SK-N-SH (cell line): Measurements from ENCODE around the gene CTBP2. TPM values are rescaled to one million over a fixed set of nuclear protein-coding genes. Genes with fewer than 3 reads are reported as not detected.

Source experiments
- CTCF ChIA-PET: fragments of 300-600, 350-600 bp; formaldehyde crosslinking; extraction: SDS; loops from one replicate; lab custom pipeline; 2021; lab: Yijun Ruan, JAX
- POLR2A ChIA-PET: fragments of 350-600 bp; sonication (Branson Sonifier 250); formaldehyde crosslinking; extraction: SDS; loops from one replicate; lab custom pipeline; 2020; ENCODE audit warnings: antibody characterized with exemption, inconsistent platforms; lab: Yijun Ruan, JAX
- DNase-seq: peaks from one replicate; pipeline ENCODE4 v3.0.0; 2012
- H2AFZ ChIP-seq: fragments of 200-600 bp; sonication (generic); 2 replicates; pipeline ENCODE4 v1.8.1; 2016; ENCODE audit warnings: antibody characterized with exemption, mild to moderate bottlenecking, low read depth
- H3F3A ChIP-seq: fragments of 200-600 bp; sonication (generic); replicated peaks from 2 replicates; pipeline ENCODE3; 2016; ENCODE audit warnings: antibody characterized with exemption, mild to moderate bottlenecking; ENCODE audit not compliant: insufficient read depth
- H3K27ac ChIP-seq, 2 experiments: fragments of 200-500 bp in 1 of 2; fragments of 200-600 bp in 1 of 2; sonication (Bioruptor generic) in 1 of 2; sonication (generic), shearing (Covaris generic) in 1 of 2; 2 replicates each; pipeline versions ENCODE4 v1.5.1 to v1.6.1; 2014 to 2016; ENCODE audit warnings: low read depth in 2 of 2, inconsistent platforms in 1 of 2, low read length in 1 of 2, mild to moderate bottlenecking in 1 of 2, mixed read lengths in 1 of 2
- H3K27me3 ChIP-seq: fragments of 200-600 bp; sonication (generic), shearing (Covaris generic); 2 replicates; pipeline ENCODE4 v1.6.1; 2016; ENCODE audit warnings: mixed run types; ENCODE audit not compliant: insufficient read depth
- H3K36me3 ChIP-seq, 2 experiments: fragments of 200-500 bp in 1 of 2; fragments of 200-600 bp in 1 of 2; sonication (Bioruptor generic) in 1 of 2; sonication (generic) in 1 of 2; replicated peaks in 1 of 2; 2 replicates each; pipeline versions ENCODE3 to v1.5.1; 2014 to 2016; ENCODE audit warnings: low read length in 1 of 2, mild to moderate bottlenecking in 1 of 2; ENCODE audit not compliant: insufficient read depth in 2 of 2, control insufficient read depth in 1 of 2
- H3K4me1 ChIP-seq, 2 experiments: fragments of 200-500 bp in 1 of 2; fragments of 200-600 bp in 1 of 2; sonication (Bioruptor generic) in 1 of 2; sonication (generic), shearing (Covaris generic) in 1 of 2; 2 replicates each; pipeline versions ENCODE4 v1.5.1 to v1.6.1; 2014 to 2016; ENCODE audit warnings: low read depth in 1 of 2, low read length in 1 of 2, mixed run types in 1 of 2; ENCODE audit not compliant: insufficient read depth in 2 of 2, control insufficient read depth in 1 of 2
- H3K4me2 ChIP-seq: fragments of 200-600 bp; sonication (generic), shearing (Covaris generic); 2 replicates; pipeline ENCODE4 v1.6.1; 2017; ENCODE audit warnings: mixed run types
- H3K4me3 ChIP-seq, 2 experiments: fragments of 200-500 bp in 1 of 2; fragments of 200-600 bp in 1 of 2; sonication (Bioruptor generic) in 1 of 2; sonication (generic), shearing (Covaris generic) in 1 of 2; 2 replicates each; pipeline versions ENCODE4 v1.5.1 to v1.8.1; 2014 to 2016; ENCODE audit warnings: low read depth in 2 of 2, inconsistent platforms in 1 of 2, low read length in 1 of 2, mild to moderate bottlenecking in 1 of 2, mixed read lengths in 1 of 2, moderate library complexity in 1 of 2
- H3K79me2 ChIP-seq: fragments of 200-600 bp; sonication (generic); 2 replicates; pipeline ENCODE4 v1.8.1; 2017; ENCODE audit warnings: mild to moderate bottlenecking; ENCODE audit not compliant: insufficient read depth
- H3K9ac ChIP-seq: fragments of 200-600 bp; sonication (generic); 2 replicates; pipeline ENCODE4 v1.6.1; 2017; ENCODE audit warnings: mixed run types
- H3K9me2 ChIP-seq: fragments of 200-600 bp; sonication (generic); 2 replicates; pipeline ENCODE4 v1.6.1; 2017; ENCODE audit warnings: mixed run types
- H3K9me3 ChIP-seq: fragments of 200-600 bp; sonication (generic); 2 replicates; pipeline ENCODE4 v1.6.1; 2017; ENCODE audit warnings: mixed run types, mild to moderate bottlenecking, moderate library complexity
- H4K20me1 ChIP-seq: fragments of 200-600 bp; sonication (generic); 2 replicates; pipeline ENCODE4 v1.6.1; 2017; ENCODE audit warnings: mild to moderate bottlenecking, mixed run types; ENCODE audit not compliant: insufficient read depth
- ELF1 ChIP-seq: IDR thresholded peaks from 2 replicates; pipeline ENCODE4 v1.4.0; 2012
- FOSL2 ChIP-seq: IDR thresholded peaks from 2 replicates; pipeline ENCODE4 v1.4.0; 2012; ENCODE audit warnings: low read depth, mild to moderate bottlenecking, moderate library complexity, borderline replicate concordance
- FOXM1 ChIP-seq: IDR thresholded peaks from 2 replicates; pipeline ENCODE4 v1.4.0; 2012; ENCODE audit warnings: low read depth, mild to moderate bottlenecking
- GATA2 ChIP-seq: sonication (generic); formaldehyde crosslinking; IDR thresholded peaks from 2 replicates; pipeline ENCODE4 v1.5.0; 2020; ENCODE audit warnings: mild to moderate bottlenecking, missing genetic modification reagents
- NFIC ChIP-seq: IDR thresholded peaks from 2 replicates; pipeline ENCODE4 v1.4.0; 2012; ENCODE audit warnings: borderline replicate concordance
- RCOR1 ChIP-seq: fragments of 150-350 bp; IDR thresholded peaks from 2 replicates; pipeline ENCODE4 v1.6.1; 2017; ENCODE audit warnings: antibody characterized with exemption, low read length
- REST ChIP-seq: IDR thresholded peaks from 2 replicates; pipeline ENCODE4 v1.6.1; 2012; ENCODE audit warnings: mild to moderate bottlenecking, low read depth, low read length, moderate library complexity
- TEAD4 ChIP-seq: IDR thresholded peaks from 2 replicates; pipeline ENCODE4 v1.4.0; 2012; ENCODE audit warnings: mild to moderate bottlenecking, borderline replicate concordance; ENCODE audit not compliant: insufficient read depth
- WGBS: methylation state at CpG from one replicate; pipeline ENCODE4 v1.1.6; 2017; ENCODE audit warnings: low lambda C conversion rate; 5-methylcytosine and 5-hydroxymethylcytosine counted together
- polyA plus RNA-seq, 3 experiments: library from polyadenylated mRNA; depleted of rRNA; stranded (reverse); fragments of >200 nt; gene quantifications; 2 replicates each; pipeline ENCODE4 v1.2.3, GENCODE V29; 2012
- TF ChIP-seq, protein P1 (sequence below): fragments of 200-600 bp; sonication (generic); IDR thresholded peaks from 2 replicates; pipeline ENCODE4 v1.6.1; 2017; ENCODE audit warnings: antibody characterized with exemption, mild to moderate bottlenecking, moderate library complexity
- TF ChIP-seq, protein P2 (sequence below): fragments of 150-350 bp; IDR thresholded peaks from 2 replicates; pipeline ENCODE4 v1.6.1; 2016; ENCODE audit warnings: mild to moderate bottlenecking, low read depth, low read length
- TF ChIP-seq, protein P3 (sequence below): IDR thresholded peaks from 2 replicates; pipeline ENCODE4; 2012

CTBP2 gene
- polyA plus RNA-seq, 1 of the 3 experiments (the other 2 are of a cell fraction) = 69.7 TPM

DNA sequence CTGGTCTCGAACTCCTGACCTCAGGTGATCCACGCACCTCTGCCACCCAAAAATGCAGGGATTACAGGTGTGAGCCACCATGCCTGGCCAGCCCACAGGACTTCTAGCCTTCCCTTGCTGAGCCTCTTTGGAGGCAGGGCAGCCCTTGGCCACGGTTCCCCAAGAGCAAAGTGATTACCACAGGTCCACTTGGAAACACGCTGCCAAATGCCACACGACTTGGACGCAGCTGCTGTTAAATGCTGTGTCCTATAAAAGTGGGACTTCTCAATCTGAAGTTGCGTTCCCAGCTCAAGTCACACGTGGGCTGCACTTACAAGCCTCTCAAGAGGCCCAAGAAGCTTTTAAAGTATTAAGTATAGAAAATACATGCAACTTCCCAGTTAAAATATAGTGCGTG is 30.1 kb downstream of the CTBP2 start:
- WGBS = 95% methylated on average over 9 of the region's 9 CpGs
- H3K4me2 ChIP-seq = no peak overlapping the region
- DNase-seq = no peak
- POLR2A ChIA-PET = no interaction called here
- no peak overlapping the region for H3K27ac ChIP-seq
- peaks cover 100% of the 10 kb centered on the region for H4K20me1 ChIP-seq
- no peak overlapping the region for H3K9ac ChIP-seq
- peaks cover 32 to 41% of the 10 kb centered on the region in 2 experiments for H3K36me3 ChIP-seq
- H2AFZ ChIP-seq = no peak overlapping the region
- CTCF ChIA-PET = no interaction called here
- TF ChIP-seq, protein P1, sequence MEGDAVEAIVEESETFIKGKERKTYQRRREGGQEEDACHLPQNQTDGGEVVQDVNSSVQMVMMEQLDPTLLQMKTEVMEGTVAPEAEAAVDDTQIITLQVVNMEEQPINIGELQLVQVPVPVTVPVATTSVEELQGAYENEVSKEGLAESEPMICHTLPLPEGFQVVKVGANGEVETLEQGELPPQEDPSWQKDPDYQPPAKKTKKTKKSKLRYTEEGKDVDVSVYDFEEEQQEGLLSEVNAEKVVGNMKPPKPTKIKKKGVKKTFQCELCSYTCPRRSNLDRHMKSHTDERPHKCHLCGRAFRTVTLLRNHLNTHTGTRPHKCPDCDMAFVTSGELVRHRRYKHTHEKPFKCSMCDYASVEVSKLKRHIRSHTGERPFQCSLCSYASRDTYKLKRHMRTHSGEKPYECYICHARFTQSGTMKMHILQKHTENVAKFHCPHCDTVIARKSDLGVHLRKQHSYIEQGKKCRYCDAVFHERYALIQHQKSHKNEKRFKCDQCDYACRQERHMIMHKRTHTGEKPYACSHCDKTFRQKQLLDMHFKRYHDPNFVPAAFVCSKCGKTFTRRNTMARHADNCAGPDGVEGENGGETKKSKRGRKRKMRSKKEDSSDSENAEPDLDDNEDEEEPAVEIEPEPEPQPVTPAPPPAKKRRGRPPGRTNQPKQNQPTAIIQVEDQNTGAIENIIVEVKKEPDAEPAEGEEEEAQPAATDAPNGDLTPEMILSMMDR = no peak
- TF ChIP-seq REST (no peak), ELF1 (no peak), FOXM1 (no peak), GATA2 (CRISPR knock-in tag) (no peak), NFIC (no peak)
- TF ChIP-seq, protein P2, sequence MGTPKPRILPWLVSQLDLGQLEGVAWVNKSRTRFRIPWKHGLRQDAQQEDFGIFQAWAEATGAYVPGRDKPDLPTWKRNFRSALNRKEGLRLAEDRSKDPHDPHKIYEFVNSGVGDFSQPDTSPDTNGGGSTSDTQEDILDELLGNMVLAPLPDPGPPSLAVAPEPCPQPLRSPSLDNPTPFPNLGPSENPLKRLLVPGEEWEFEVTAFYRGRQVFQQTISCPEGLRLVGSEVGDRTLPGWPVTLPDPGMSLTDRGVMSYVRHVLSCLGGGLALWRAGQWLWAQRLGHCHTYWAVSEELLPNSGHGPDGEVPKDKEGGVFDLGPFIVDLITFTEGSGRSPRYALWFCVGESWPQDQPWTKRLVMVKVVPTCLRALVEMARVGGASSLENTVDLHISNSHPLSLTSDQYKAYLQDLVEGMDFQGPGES = no peak
- TF ChIP-seq, all 33 proteins: peak for 0
- Histone ChIP-seq H3F3A (no peaks in the 10 kb centered on the region), H3K27me3 (no peaks in the 10 kb centered on the region), H3K9me2 (no peaks in the 10 kb centered on the region), H3K79me2 (peaks cover 97% of the 10 kb centered on the region), H3K4me1 (peaks cover 0 to 6% of the 10 kb centered on the region in 2 experiments; a peak in 1 of 4 replicates), H3K4me3 (no peak overlapping the region), H3K9me3 (no peaks in the 10 kb centered on the region)

DNA sequence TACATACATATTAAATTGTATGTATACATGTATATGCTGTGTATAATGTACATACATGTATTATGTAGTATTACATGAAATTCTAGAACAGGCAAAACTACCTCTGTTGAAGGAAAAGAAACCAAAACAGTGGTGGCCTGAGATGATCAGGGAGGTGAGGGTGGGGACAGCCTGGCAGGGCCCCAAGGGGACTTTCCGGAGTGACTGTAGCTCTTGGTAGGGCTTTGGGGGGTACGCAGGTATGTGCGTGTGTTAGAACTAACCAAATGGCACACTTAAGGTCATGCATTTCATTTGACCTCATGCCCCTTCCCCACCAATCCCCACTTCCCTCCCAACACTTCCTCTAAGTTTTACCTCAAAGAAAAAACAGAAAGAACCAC is 31.3 kb downstream of the CTBP2 start:
- WGBS = 81% methylated on average over 3 of the region's 3 CpGs
- H3K4me3 ChIP-seq = no peak overlapping the region
- no peak overlapping the region for H3K27ac ChIP-seq
- POLR2A ChIA-PET = no interaction called here
- no peak for DNase-seq
- TF ChIP-seq FOSL2 = no peak
- TF ChIP-seq RCOR1 = no peak
- TF ChIP-seq, protein P3, sequence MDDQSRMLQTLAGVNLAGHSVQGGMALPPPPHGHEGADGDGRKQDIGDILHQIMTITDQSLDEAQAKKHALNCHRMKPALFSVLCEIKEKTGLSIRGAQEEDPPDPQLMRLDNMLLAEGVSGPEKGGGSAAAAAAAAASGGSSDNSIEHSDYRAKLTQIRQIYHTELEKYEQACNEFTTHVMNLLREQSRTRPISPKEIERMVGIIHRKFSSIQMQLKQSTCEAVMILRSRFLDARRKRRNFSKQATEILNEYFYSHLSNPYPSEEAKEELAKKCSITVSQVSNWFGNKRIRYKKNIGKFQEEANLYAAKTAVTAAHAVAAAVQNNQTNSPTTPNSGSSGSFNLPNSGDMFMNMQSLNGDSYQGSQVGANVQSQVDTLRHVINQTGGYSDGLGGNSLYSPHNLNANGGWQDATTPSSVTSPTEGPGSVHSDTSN = no peak
- no peak for TF ChIP-seq TEAD4
- TF ChIP-seq, all 33 proteins: peak for 0
- no peaks in the 10 kb centered on the region for H3K9me2 ChIP-seq
- peaks cover 32 to 43% of the 10 kb centered on the region in 2 experiments for H3K36me3 ChIP-seq
- H3K4me2 ChIP-seq = no peak overlapping the region
- no peaks in the 10 kb centered on the region for H3F3A ChIP-seq
- H3K27me3 ChIP-seq = no peaks in the 10 kb centered on the region
- CTCF ChIA-PET = interaction anchor here (1.0 kb wide), 1 partner anchor 25 kb away, joined by 3 read pairs; no protein-coding TSS in a partner anchor
- H3K9ac ChIP-seq = no peak overlapping the region
- H3K9me3 ChIP-seq = no peaks in the 10 kb centered on the region
- peaks cover 100% of the 10 kb centered on the region for H3K79me2 ChIP-seq
- peaks cover 98% of the 10 kb centered on the region for H4K20me1 ChIP-seq
- no peak overlapping the region for H2AFZ ChIP-seq
- peaks cover 1 to 11% of the 10 kb centered on the region in 2 experiments; a peak in 2 of 4 replicates for H3K4me1 ChIP-seq
